ENCODE data around the gene BCL6B.
"Not testable (repeated sequence)": the region's sequence is repeated elsewhere in the genome, so short reads cannot be mapped to it uniquely, and the experiment has no call there.

Gene BCL6B

DNA sequence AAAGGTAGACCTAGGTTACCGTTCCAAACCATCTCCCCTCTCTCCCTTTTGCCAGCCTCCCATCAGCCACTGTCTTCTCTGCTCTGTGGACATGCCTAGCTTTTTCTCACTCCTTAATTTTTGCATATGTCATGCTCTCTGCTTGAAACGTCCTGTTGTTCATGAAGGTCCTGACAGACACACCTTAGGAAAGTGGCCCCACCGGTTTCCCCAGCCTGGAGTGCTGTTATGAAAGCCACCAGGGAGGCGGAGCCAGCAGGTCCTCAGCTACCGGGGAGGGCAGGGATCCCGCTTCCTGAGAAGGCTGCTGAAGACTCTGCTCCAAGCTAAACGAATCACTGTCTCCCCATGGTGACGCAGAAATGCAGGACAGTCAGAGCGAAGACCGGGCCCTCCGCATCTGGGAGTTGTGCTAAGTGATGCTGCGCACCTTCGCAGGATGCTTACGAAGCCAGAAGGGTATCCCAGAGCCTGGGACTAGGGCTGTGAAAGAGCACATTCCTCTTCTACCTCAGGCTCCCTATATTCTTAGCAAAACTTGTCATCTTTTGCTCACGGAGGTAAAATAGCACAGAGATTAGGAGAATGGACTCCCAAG is 23.4 kb downstream of the BCL6B start:
- no peaks in the 10 kb centered on the region for H3K27me3 ChIP-seq (ENCODE audit: insufficient read depth, low read depth, severe bottlenecking)
- TF ChIP-seq, protein P1, sequence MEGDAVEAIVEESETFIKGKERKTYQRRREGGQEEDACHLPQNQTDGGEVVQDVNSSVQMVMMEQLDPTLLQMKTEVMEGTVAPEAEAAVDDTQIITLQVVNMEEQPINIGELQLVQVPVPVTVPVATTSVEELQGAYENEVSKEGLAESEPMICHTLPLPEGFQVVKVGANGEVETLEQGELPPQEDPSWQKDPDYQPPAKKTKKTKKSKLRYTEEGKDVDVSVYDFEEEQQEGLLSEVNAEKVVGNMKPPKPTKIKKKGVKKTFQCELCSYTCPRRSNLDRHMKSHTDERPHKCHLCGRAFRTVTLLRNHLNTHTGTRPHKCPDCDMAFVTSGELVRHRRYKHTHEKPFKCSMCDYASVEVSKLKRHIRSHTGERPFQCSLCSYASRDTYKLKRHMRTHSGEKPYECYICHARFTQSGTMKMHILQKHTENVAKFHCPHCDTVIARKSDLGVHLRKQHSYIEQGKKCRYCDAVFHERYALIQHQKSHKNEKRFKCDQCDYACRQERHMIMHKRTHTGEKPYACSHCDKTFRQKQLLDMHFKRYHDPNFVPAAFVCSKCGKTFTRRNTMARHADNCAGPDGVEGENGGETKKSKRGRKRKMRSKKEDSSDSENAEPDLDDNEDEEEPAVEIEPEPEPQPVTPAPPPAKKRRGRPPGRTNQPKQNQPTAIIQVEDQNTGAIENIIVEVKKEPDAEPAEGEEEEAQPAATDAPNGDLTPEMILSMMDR (IDR thresholded peaks at IDR 0.05; ENCODE audit: low read depth, low read length): no peak
- H3K4me3 ChIP-seq (ENCODE audit: low read depth, low read length): peak overlapping the region; percentile 75
- no peaks in the 10 kb centered on the region for H3K9me3 ChIP-seq (ENCODE audit: severe bottlenecking)
- peak; percentile 54 for DNase-seq
- no peaks in the 10 kb centered on the region for H3K36me3 ChIP-seq
- peak overlapping the region; percentile 44 for H3K27ac ChIP-seq

DNA sequence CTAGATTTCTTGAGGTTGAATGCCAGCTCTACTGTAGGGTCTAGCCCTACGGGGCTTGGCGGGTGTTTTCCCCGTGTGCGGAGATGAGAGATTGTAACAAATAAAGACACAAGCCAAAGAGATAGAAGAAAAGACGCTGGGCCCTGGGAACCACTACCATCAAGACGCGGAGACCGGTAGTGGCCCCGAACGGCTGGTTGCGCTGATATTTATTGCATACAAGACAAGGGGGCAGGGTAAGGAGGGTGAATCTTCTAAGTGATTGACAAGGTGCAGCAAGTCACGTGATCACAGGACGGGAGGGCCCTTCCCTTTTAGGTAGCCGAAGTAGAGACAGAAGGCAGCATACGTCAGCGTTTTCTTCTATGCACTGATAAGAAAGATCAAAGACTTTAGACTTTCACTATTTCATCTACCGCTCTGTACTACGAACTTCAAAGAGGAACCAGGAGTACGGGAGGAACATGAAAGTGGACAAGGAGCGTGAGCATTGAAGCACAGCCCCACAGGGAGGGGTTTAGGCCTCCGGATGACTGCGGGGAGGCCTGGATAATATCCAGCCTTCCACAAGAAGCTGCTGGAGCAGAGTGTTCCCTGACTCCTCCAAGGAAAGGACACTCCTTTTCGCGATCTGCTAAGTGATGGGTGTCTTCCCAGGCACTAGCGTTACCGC is 24.0 kb downstream of the BCL6B start:
- H3K36me3 ChIP-seq; H3K9me3 ChIP-seq (ENCODE audit: severe bottlenecking); H3K27me3 ChIP-seq (ENCODE audit: insufficient read depth, low read depth, severe bottlenecking): not testable (repeated sequence)
- Histone ChIP-seq H3K4me3 (ENCODE audit: low read depth, low read length) (peak overlapping the region; percentile 75), H3K27ac (peak overlapping the region; percentile 65)
- DNase-seq: peak; percentile 78

DNA sequence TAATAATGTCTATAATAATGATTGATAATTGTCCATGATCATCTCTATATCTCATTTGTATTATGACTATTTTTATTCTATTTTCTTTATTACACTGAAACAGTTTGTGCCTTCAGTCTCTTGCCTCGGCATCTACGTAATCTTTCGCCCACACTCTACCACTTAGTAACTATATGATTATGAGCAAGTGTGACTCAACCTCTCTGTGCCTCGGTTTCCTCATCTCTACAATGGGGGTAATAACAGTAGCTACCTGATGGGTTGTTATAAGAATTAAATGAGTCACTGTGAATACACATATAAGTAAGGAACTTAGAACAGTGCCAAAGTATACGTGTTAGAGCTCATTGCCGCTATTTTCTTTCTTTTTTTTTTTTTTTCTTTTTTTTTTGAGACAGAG is 24.7 kb downstream of the BCL6B start:
- H3K36me3 ChIP-seq: no peaks in the 10 kb centered on the region
- no peak overlapping the region for H3K27ac ChIP-seq
- TF ChIP-seq, protein P1 (IDR thresholded peaks at IDR 0.05; ENCODE audit: low read depth, low read length): no peak
- peak overlapping the region; percentile 75; the same call in 1 of the 2 replicates for H3K4me3 ChIP-seq (ENCODE audit: low read depth, low read length)
- no peaks in the 10 kb centered on the region for H3K9me3 ChIP-seq (ENCODE audit: severe bottlenecking)
- no peaks in the 10 kb centered on the region for H3K27me3 ChIP-seq (ENCODE audit: insufficient read depth, low read depth, severe bottlenecking)
- no peak for DNase-seq

DNA sequence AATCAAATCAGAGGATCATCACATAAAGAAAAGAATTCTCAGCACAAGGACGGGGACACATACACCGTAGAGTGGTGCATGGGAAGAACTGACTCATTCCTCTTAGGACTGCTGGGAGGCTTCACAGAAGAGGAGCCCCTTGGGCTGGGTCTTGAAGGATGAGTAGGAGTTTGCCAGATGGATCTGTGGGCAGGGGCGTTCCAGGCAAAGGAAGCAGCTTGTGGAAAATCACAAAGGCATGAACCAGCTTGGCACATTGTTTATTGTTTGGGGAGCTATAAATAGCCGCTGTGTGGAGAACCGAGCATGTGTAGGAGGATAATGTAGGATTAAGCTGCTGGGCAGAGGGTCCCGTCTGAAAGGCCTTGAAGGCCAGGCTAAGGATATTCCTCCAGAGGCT is 26.1 kb downstream of the BCL6B start:
- Histone ChIP-seq H3K4me3 (ENCODE audit: low read depth, low read length) (no peak overlapping the region), H3K27ac (no peak overlapping the region), H3K9me3 (ENCODE audit: severe bottlenecking) (no peaks in the 10 kb centered on the region), H3K27me3 (ENCODE audit: insufficient read depth, low read depth, severe bottlenecking) (no peaks in the 10 kb centered on the region), H3K36me3 (no peaks in the 10 kb centered on the region)
- TF ChIP-seq, protein P1 (IDR thresholded peaks at IDR 0.05; ENCODE audit: low read depth, low read length): no peak
- DNase-seq: no peak

DNA sequence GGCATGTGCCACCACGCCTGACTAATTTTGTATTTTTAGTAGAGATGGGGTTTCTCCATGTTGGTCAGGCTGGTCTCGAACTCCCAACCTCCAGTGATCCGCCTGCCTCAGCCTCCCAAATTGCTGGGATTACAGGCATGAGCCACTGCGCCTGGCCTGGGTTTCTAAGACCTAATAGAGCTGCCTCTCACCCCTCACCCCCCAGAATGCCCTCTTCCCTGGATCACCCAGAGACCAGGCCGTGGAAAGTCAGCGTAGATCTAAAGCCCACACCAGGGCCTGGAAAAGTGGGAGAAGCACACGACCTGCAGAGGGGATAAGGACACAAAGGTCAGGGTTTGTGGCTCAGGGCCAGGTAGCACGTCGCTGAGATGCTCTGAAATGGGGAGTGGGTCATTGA is 27.7 kb downstream of the BCL6B start:
- H3K27me3 ChIP-seq (ENCODE audit: insufficient read depth, low read depth, severe bottlenecking); H3K4me3 ChIP-seq (ENCODE audit: low read depth, low read length); DNase-seq; H3K27ac ChIP-seq; H3K36me3 ChIP-seq; H3K9me3 ChIP-seq (ENCODE audit: severe bottlenecking): not testable (repeated sequence)

DNA sequence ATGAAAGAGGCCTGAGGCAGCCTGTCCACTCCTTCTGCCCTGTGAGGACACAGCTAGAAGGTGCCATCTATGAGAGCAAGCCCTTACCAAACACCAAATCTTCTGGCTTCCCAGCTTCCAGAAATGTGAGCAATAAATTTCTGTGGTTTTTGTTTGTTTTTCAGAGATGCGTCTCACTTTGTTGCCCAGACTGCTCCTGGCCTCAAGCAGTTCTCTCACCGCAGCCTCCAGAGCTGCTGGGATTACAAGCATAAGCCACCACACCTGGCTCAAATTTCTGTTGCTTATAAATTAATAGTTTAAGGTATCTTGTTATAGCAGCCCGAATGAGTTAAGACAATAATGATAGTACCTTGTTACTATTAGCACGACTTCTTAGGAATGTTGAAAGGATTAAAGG is 33.5 kb downstream of the BCL6B start:
- no peaks in the 10 kb centered on the region for H3K27me3 ChIP-seq (ENCODE audit: insufficient read depth, low read depth, severe bottlenecking)
- no peak overlapping the region for H3K4me3 ChIP-seq (ENCODE audit: low read depth, low read length)
- no peaks in the 10 kb centered on the region for H3K36me3 ChIP-seq
- H3K9me3 ChIP-seq (ENCODE audit: severe bottlenecking): peaks cover 2% of the 10 kb centered on the region
- no peak overlapping the region for H3K27ac ChIP-seq
- DNase-seq: no peak
- TF ChIP-seq, protein P1 (IDR thresholded peaks at IDR 0.05; ENCODE audit: low read depth, low read length): no peak

Data from WERI-Rb-1 (cell line).